Fibroblast of pulmonary artery (primary cell): ENCODE results near the gene BACH2.
"Not testable (repeated sequence)": the region's sequence is repeated elsewhere in the genome, so short reads cannot be mapped to it uniquely, and the experiment has no call there.

Source experiments
- DNase-seq: peaks from one replicate; pipeline ENCODE4 v3.0.0-alpha.2; 2010; ENCODE audit warnings: low read depth
- H3K4me3 ChIP-seq: replicated peaks from 2 replicates; pipeline ENCODE4 v1.5.1; 2011; ENCODE audit warnings: low read depth, mild to moderate bottlenecking, control low read depth, low read length, moderate library complexity
- TF ChIP-seq, protein P1 (sequence below): IDR thresholded peaks from 2 replicates; pipeline ENCODE4 v1.5.1; 2011; ENCODE audit warnings: mild to moderate bottlenecking, control low read depth, low read length, inconsistent platforms; ENCODE audit errors: missing control alignments

The BACH2 gene

GRCh38 chr6:90136837-90137568 is 159.6 kb downstream of the BACH2 start:
- H3K4me3 ChIP-seq = no peak overlapping the region
- TF ChIP-seq, protein P1, sequence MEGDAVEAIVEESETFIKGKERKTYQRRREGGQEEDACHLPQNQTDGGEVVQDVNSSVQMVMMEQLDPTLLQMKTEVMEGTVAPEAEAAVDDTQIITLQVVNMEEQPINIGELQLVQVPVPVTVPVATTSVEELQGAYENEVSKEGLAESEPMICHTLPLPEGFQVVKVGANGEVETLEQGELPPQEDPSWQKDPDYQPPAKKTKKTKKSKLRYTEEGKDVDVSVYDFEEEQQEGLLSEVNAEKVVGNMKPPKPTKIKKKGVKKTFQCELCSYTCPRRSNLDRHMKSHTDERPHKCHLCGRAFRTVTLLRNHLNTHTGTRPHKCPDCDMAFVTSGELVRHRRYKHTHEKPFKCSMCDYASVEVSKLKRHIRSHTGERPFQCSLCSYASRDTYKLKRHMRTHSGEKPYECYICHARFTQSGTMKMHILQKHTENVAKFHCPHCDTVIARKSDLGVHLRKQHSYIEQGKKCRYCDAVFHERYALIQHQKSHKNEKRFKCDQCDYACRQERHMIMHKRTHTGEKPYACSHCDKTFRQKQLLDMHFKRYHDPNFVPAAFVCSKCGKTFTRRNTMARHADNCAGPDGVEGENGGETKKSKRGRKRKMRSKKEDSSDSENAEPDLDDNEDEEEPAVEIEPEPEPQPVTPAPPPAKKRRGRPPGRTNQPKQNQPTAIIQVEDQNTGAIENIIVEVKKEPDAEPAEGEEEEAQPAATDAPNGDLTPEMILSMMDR = no peak
- no peak for DNase-seq

GRCh38 chr6:90136176-90136575 is 160.5 kb downstream of the BACH2 start:
- no peak for DNase-seq
- no peak overlapping the region for H3K4me3 ChIP-seq

DNA sequence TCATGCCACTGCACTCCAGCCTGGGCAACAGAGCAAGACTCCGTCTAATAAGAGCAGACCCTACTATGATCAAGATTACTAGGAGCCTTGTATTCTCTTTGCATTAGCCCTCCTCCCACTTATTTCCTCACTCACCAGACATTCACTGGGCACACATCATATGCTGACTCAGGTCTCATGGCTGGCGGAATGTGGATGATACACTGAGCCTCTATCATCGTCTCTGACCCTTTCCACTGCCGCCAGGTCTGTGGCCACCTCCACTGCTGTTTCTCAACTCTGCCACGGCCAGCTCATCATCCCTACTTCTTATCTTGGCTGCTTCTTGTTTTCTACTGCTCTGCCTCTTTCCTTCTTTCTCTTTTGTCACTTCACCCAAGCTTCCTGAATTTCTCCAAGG is 161.0 kb downstream of the BACH2 start:
- H3K4me3 ChIP-seq = no peak overlapping the region

More at GRCh38 chr6:90136176-90136575, 160.5 kb downstream of the BACH2 start:
- TF ChIP-seq, protein P1 = no peak

GRCh38 chr6:90133664-90134063 is 163.0 kb downstream of the BACH2 start:
- not testable (repeated sequence) for H3K4me3 ChIP-seq, DNase-seq

More for the DNA sequence above, 161.0 kb downstream of the BACH2 start:
- peak; percentile 28 for DNase-seq
- TF ChIP-seq, protein P1 = no peak

- TF ChIP-seq, protein P1 = no peak
- no peak for DNase-seq
- H3K4me3 ChIP-seq = no peak overlapping the region
Measured at GRCh38 chr6:90131614-90132423, 164.8 kb downstream of the BACH2 start.

- no peak for DNase-seq
Measured at GRCh38 chr6:90131125-90131524, 165.5 kb downstream of the BACH2 start.

DNA sequence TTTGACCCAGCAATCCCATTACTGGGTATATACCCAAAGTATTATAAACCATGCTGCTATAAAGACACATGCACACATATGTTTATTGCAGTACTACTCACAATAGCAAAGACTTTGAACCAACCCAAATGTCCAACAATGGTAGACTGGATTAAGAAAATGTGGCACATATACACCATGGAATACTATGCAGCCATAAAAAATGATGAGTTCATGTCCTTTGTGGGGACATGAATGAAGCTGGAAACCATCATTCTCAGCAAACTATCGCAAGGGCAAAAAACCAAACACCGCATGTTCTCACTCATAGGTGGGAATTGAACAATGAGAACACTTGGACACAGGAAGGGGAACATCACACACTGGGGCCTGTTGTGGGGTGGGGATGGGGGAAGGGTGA is 168.0 kb downstream of the BACH2 start:
- H3K4me3 ChIP-seq, DNase-seq: not testable (repeated sequence)

More at GRCh38 chr6:90131125-90131524, 165.5 kb downstream of the BACH2 start:
- TF ChIP-seq, protein P1 = no peak
- no peak overlapping the region for H3K4me3 ChIP-seq

GRCh38 chr6:90127595-90127994 is 169.0 kb downstream of the BACH2 start:
- no peak for DNase-seq
- TF ChIP-seq, protein P1 = no peak
- no peak overlapping the region for H3K4me3 ChIP-seq
